ENCODE measurements around the gene B2M.
"Not testable (repeated sequence)": the region's sequence is repeated elsewhere in the genome, so short reads cannot be mapped to it uniquely, and the experiment has no call there.

The B2M gene

GRCh38 chr15:44698641-44699040, 12.7 kb upstream of the B2M start:
- DNase-seq (ENCODE audit: low read depth), result no peak

GRCh38 chr15:44700676-44701075, 10.6 kb upstream of the B2M start:
- DNase-seq (ENCODE audit: low read depth), result not testable (repeated sequence)

GRCh38 chr15:44705986-44706385, 5.3 kb upstream of the B2M start:
- DNase-seq (ENCODE audit: low read depth), result no peak

GRCh38 chr15:44706401-44706800, 4.9 kb upstream of the B2M start:
- DNase-seq (ENCODE audit: low read depth), result no peak

- no peak for DNase-seq (ENCODE audit: low read depth)
Measured at GRCh38 chr15:44706946-44707636, 4.2 kb upstream of the B2M start.

GRCh38 chr15:44710236-44711095, 851 bp upstream of the B2M start:
- DNase-seq (ENCODE audit: low read depth), result no peak

GRCh38 chr15:44711743-44712345, 527 bp downstream of the B2M start:
- DNase-seq (ENCODE audit: low read depth), result no peak

- DNase-seq (ENCODE audit: low read depth), result peak; percentile 67
Measured at GRCh38 chr15:44712346-44713005, 1.2 kb downstream of the B2M start.

GRCh38 chr15:44713006-44713966, 2.0 kb downstream of the B2M start:
- DNase-seq (ENCODE audit: low read depth), result no peak

GRCh38 chr15:44715142-44715796, 4.0 kb downstream of the B2M start:
- no peak for DNase-seq (ENCODE audit: low read depth)

GRCh38 chr15:44715797-44716334, 4.5 kb downstream of the B2M start:
- no peak for DNase-seq (ENCODE audit: low read depth)

- DNase-seq (ENCODE audit: low read depth), result no peak
Measured at GRCh38 chr15:44716983-44717602, 5.8 kb downstream of the B2M start.

- no peak for DNase-seq (ENCODE audit: low read depth)
Measured at GRCh38 chr15:44718180-44718926, 7.0 kb downstream of the B2M start.

- no peak for DNase-seq (ENCODE audit: low read depth)
Measured at GRCh38 chr15:44718927-44719292, 7.6 kb downstream of the B2M start.

GRCh38 chr15:44719293-44719999, 8.1 kb downstream of the B2M start:
- no peak for DNase-seq (ENCODE audit: low read depth)

GRCh38 chr15:44720000-44720435, 8.7 kb downstream of the B2M start:
- DNase-seq (ENCODE audit: low read depth), result not testable (repeated sequence)

- no peak for DNase-seq (ENCODE audit: low read depth)
Measured at GRCh38 chr15:44720460-44721176, 9.3 kb downstream of the B2M start.

- no peak for DNase-seq (ENCODE audit: low read depth)
Measured at GRCh38 chr15:44722011-44722410, 10.7 kb downstream of the B2M start.

All from GM04504 (cell line).